GM21723 (cell line): ENCODE measurements around the gene SLC12A7.
A peak's percentile ranks its signal among the peaks of the same experiment; 100 is the strongest.
"Not testable (repeated sequence)": the region's sequence is repeated elsewhere in the genome, so short reads cannot be mapped to it uniquely, and the experiment has no call there.

Experiments used
- ATAC-seq: cut with Tn5 transposase; IDR thresholded peaks from one replicate; pipeline ENCODE4 v1.9.1; 2021; ENCODE audit warnings: mild to moderate bottlenecking, moderate library complexity; ENCODE audit not compliant: unreplicated experiment

The SLC12A7 gene

GRCh38 chr5:1111727-1112289 is at the start of gene SLC12A7:
SLC12A7 (minus strand) TSS chr5:1112063; CDS start chr5:1111991, 72 bp downstream.
- peak; percentile 65 for ATAC-seq

- ATAC-seq = no peak
Measured at GRCh38 chr5:1161108-1161832, 49.4 kb upstream of the SLC12A7 start.

- no peak for ATAC-seq
Measured at GRCh38 chr5:1159774-1160406, 48.0 kb upstream of the SLC12A7 start.

GRCh38 chr5:1159341-1159675 is 47.4 kb upstream of the SLC12A7 start:
- no peak for ATAC-seq

GRCh38 chr5:1158647-1159340 is 46.9 kb upstream of the SLC12A7 start:
- no peak for ATAC-seq

GRCh38 chr5:1157461-1157986 is 45.7 kb upstream of the SLC12A7 start:
- ATAC-seq = not testable (repeated sequence)

- no peak for ATAC-seq
Measured at GRCh38 chr5:1156754-1157460, 45.0 kb upstream of the SLC12A7 start.

GRCh38 chr5:1156033-1156753 is 44.3 kb upstream of the SLC12A7 start:
- ATAC-seq = no peak

GRCh38 chr5:1155191-1156032 is 43.5 kb upstream of the SLC12A7 start:
- no peak for ATAC-seq

- ATAC-seq = no peak
Measured at GRCh38 chr5:1153428-1153827, 41.6 kb upstream of the SLC12A7 start.

GRCh38 chr5:1152771-1153282 is 41.0 kb upstream of the SLC12A7 start:
- no peak for ATAC-seq

GRCh38 chr5:1152156-1152555 is 40.3 kb upstream of the SLC12A7 start:
- ATAC-seq = no peak

- ATAC-seq = no peak
Measured at GRCh38 chr5:1151316-1151715, 39.5 kb upstream of the SLC12A7 start.

- no peak for ATAC-seq
Measured at GRCh38 chr5:1150866-1151265, 39.0 kb upstream of the SLC12A7 start.

- ATAC-seq = no peak
Measured at GRCh38 chr5:1144638-1145396, 33.0 kb upstream of the SLC12A7 start.

- ATAC-seq = no peak
Measured at GRCh38 chr5:1144089-1144488, 32.2 kb upstream of the SLC12A7 start.

- no peak for ATAC-seq
Measured at GRCh38 chr5:1143670-1143951, 31.7 kb upstream of the SLC12A7 start.

- ATAC-seq = no peak
Measured at GRCh38 chr5:1142886-1143669, 31.2 kb upstream of the SLC12A7 start.
